H1 (cell line): Measurements from ENCODE around the gene SPINK9. TPM values are rescaled to one million over a fixed set of nuclear protein-coding genes. Genes with fewer than 3 reads are reported as not detected.

Experiments used
- CTCF ChIA-PET: fragments of 300-600 bp; sonication (Branson Sonifier 250); formaldehyde crosslinking; loops from one replicate; lab custom pipeline; 2021; ENCODE audit not compliant: partially characterized antibody; lab: Charles Lee
- POLR2A ChIA-PET: fragments of 300-600 bp; sonication (Branson Sonifier 250); formaldehyde crosslinking; loops from one replicate; lab custom pipeline; 2021; ENCODE audit warnings: inconsistent platforms; ENCODE audit not compliant: partially characterized antibody; lab: Charles Lee
- DNase-seq, 2 experiments: peaks; one replicate each; pipeline versions ENCODE4 v3.0.0 to v3.0.0-alpha.2; 2010 to 2022; ENCODE audit warnings: low spot score in 2 of 2, low read depth in 1 of 2, mixed read lengths in 1 of 2
- FAIRE-seq: peaks from 2 replicates; lab custom pipeline; 2011; peaks lifted over from hg19 to GRCh38; lab: Jason Lieb, UNC
- H2AFZ ChIP-seq: 2 replicates; pipeline ENCODE4 v1.8.1; 2012; ENCODE audit warnings: low read length, inconsistent platforms
- H2AK5ac ChIP-seq: 2 replicates; pipeline ENCODE4 v1.6.1; 2013; ENCODE audit warnings: low read depth, low read length
- H2BK120ac ChIP-seq: replicated peaks from 2 replicates; pipeline ENCODE3; 2013; ENCODE audit warnings: low read depth, low read length, inconsistent platforms
- H2BK12ac ChIP-seq: 2 replicates; pipeline ENCODE4 v1.6.1; 2013; ENCODE audit warnings: low read depth, low read length
- H2BK15ac ChIP-seq: 2 replicates; pipeline ENCODE4 v1.6.1; 2013; ENCODE audit warnings: low read length
- H2BK20ac ChIP-seq: 2 replicates; pipeline ENCODE4 v1.6.1; 2013; ENCODE audit warnings: low read length
- H2BK5ac ChIP-seq: 2 replicates; pipeline ENCODE4 v1.6.1; 2013; ENCODE audit warnings: low read depth, low read length
- H3K14ac ChIP-seq: 2 replicates; pipeline ENCODE4 v1.6.1; 2013; ENCODE audit warnings: inconsistent platforms; ENCODE audit not compliant: insufficient read length
- H3K18ac ChIP-seq: 2 replicates; pipeline ENCODE4 v1.6.1; 2013; ENCODE audit warnings: low read length; ENCODE audit errors: extremely low read depth
- H3K23ac ChIP-seq: 2 replicates; pipeline ENCODE4 v1.6.1; 2013; ENCODE audit warnings: inconsistent platforms; ENCODE audit not compliant: insufficient read length
- H3K23me2 ChIP-seq: 2 replicates; pipeline ENCODE4 v1.6.1; 2013; ENCODE audit warnings: low read depth, low read length
- H3K27ac ChIP-seq: 2 replicates; pipeline ENCODE4 v1.6.1; 2011; ENCODE audit warnings: low read depth, low read length, inconsistent platforms
- H3K27me3 ChIP-seq, 4 experiments: replicated peaks in 1 of 4; 1 replicate in 1 of 4; 2 replicates in 3 of 4; pipeline versions ENCODE4 v1.6.1 to v1.8.1; 2011 to 2013; ENCODE audit warnings: low read length in 3 of 4, mild to moderate bottlenecking in 3 of 4, inconsistent platforms in 2 of 4, mixed read lengths in 2 of 4, moderate library complexity in 1 of 4; ENCODE audit not compliant: control insufficient read depth in 3 of 4, insufficient read depth in 3 of 4; ENCODE audit errors: extremely low read depth in 1 of 4
- H3K36me3 ChIP-seq, 4 experiments: 2 replicates each; pipeline versions ENCODE4 v1.6.1 to v1.8.1; 2011 to 2013; ENCODE audit warnings: mild to moderate bottlenecking in 4 of 4, low read length in 3 of 4, moderate library complexity in 2 of 4, control low read depth in 1 of 4, inconsistent platforms in 1 of 4; ENCODE audit not compliant: insufficient read depth in 4 of 4, control insufficient read depth in 2 of 4
- H3K4ac ChIP-seq: replicated peaks from 2 replicates; pipeline ENCODE3; 2013; ENCODE audit warnings: low read length, low read depth, mixed read lengths, inconsistent platforms; ENCODE audit not compliant: insufficient read length
- H3K4me1 ChIP-seq, 4 experiments: replicated peaks in 1 of 4; 1 replicate in 1 of 4; 2 replicates in 3 of 4; pipeline versions ENCODE4 v1.6.1 to v1.8.1; 2011 to 2013; ENCODE audit warnings: low read length in 3 of 4, inconsistent platforms in 2 of 4, mixed read lengths in 1 of 4; ENCODE audit not compliant: insufficient read depth in 4 of 4, control insufficient read depth in 3 of 4
- H3K4me2 ChIP-seq, 2 experiments: 2 replicates each; pipeline versions ENCODE4 v1.6.1 to v1.8.1; 2011 to 2013; ENCODE audit warnings: low read depth in 2 of 2, low read length in 2 of 2, control low read depth in 1 of 2, inconsistent platforms in 1 of 2, mild to moderate bottlenecking in 1 of 2; ENCODE audit not compliant: insufficient read depth in 1 of 2
- H3K4me3 ChIP-seq, 4 experiments: fragments of 200-600, 300-600 bp in 1 of 4; sonication (generic), shearing (Covaris generic), sonication (Bioruptor Twin) in 1 of 4; 2 replicates each; pipeline versions ENCODE4 v1.5.1 to v1.8.1; 2011 to 2016; ENCODE audit warnings: low read length in 4 of 4, low read depth in 3 of 4, control low read depth in 2 of 4, inconsistent platforms in 2 of 4, mild to moderate bottlenecking in 2 of 4, mixed read lengths in 1 of 4, moderate library complexity in 1 of 4; ENCODE audit not compliant: insufficient read depth in 2 of 4; ENCODE audit errors: extremely low read depth in 1 of 4
- H3K56ac ChIP-seq: replicated peaks from 2 replicates; pipeline ENCODE3; 2013; ENCODE audit warnings: low read depth, mild to moderate bottlenecking, mixed read lengths, low read length, inconsistent platforms; ENCODE audit not compliant: insufficient read length
- H3K79me1 ChIP-seq: 2 replicates; pipeline ENCODE4 v1.6.1; 2013; ENCODE audit warnings: low read depth, low read length, control low read depth
- H3K79me2 ChIP-seq, 2 experiments: 2 replicates each; pipeline versions ENCODE4 v1.6.1 to v1.8.1; 2012 to 2013; ENCODE audit warnings: low read length in 2 of 2, mild to moderate bottlenecking in 2 of 2, inconsistent platforms in 1 of 2; ENCODE audit not compliant: insufficient read depth in 2 of 2, control insufficient read depth in 1 of 2
- H3K9ac ChIP-seq, 4 experiments: replicated peaks in 1 of 4; 1 replicate in 1 of 4; 2 replicates in 3 of 4; pipeline versions ENCODE4 v1.6.1 to v1.8.1; 2011 to 2013; ENCODE audit warnings: low read depth in 3 of 4, low read length in 3 of 4, control low read depth in 2 of 4, mild to moderate bottlenecking in 2 of 4, moderate library complexity in 2 of 4, inconsistent platforms in 1 of 4; ENCODE audit errors: extremely low read depth in 1 of 4
- H3K9me3 ChIP-seq, 2 experiments: 2 replicates each; pipeline versions ENCODE4 v1.6.1 to v1.8.1; 2012 to 2013; ENCODE audit warnings: mild to moderate bottlenecking in 2 of 2, moderate library complexity in 2 of 2, control low read depth in 1 of 2, inconsistent platforms in 1 of 2, low read depth in 1 of 2, low read length in 1 of 2, mixed read lengths in 1 of 2; ENCODE audit not compliant: insufficient read depth in 2 of 2
- H4K20me1 ChIP-seq, 2 experiments: replicated peaks in 1 of 2; 2 replicates each; pipeline versions ENCODE3 to v1.8.1; 2011 to 2013; ENCODE audit warnings: inconsistent platforms in 2 of 2, low read length in 2 of 2, mild to moderate bottlenecking in 1 of 2; ENCODE audit not compliant: insufficient read depth in 2 of 2, control insufficient read depth in 1 of 2
- H4K5ac ChIP-seq: 2 replicates; pipeline ENCODE4 v1.6.1; 2013; ENCODE audit warnings: low read length, low read depth, mixed read lengths, inconsistent platforms; ENCODE audit not compliant: insufficient read length
- H4K8ac ChIP-seq: 2 replicates; pipeline ENCODE4 v1.8.0; 2013; ENCODE audit warnings: mild to moderate bottlenecking, moderate library complexity, low read length, inconsistent platforms; ENCODE audit not compliant: insufficient read depth; ENCODE audit errors: extremely low read depth
- H4K91ac ChIP-seq: replicated peaks from 2 replicates; pipeline ENCODE3; 2013; ENCODE audit warnings: low read length, mixed read lengths, inconsistent platforms; ENCODE audit not compliant: insufficient read length
- BACH1 ChIP-seq: IDR thresholded peaks from 2 replicates; pipeline ENCODE4 v1.6.1; 2012; ENCODE audit warnings: low read length, improper control_type of control experiment
- WGBS, 2 experiments: shearing (Covaris generic) in 1 of 2; methylation state at CpG; one replicate each; pipeline versions ENCODE4 v1.1.6 to v1.1.7; 2013 to 2015; ENCODE audit warnings: low lambda C conversion rate in 2 of 2, mixed read lengths in 2 of 2, inconsistent platforms in 1 of 2, low coverage in 1 of 2, missing lambda C conversion rate in 1 of 2; ENCODE audit not compliant: insufficient replicate concordance in 2 of 2, insufficient coverage in 1 of 2, insufficient read length in 1 of 2; ENCODE audit errors: extremely low coverage in 1 of 2, missing lambda C conversion rate in 1 of 2; 5-methylcytosine and 5-hydroxymethylcytosine counted together
- polyA plus RNA-seq, 7 experiments: library from polyadenylated mRNA; depleted of rRNA in 3 of 7; stranded (reverse) in 5 of 7; unstranded in 2 of 7; fragments of >200 nt in 5 of 7; fragments of 200-250 nt in 2 of 7; gene quantifications; 1 replicate in 5 of 7; 2 replicates in 1 of 7; 4 replicates in 1 of 7; pipeline versions ENCODE4 v1.2.1 to v1.2.3, GENCODE V29; 2011 to 2013; ENCODE audit warnings: missing spikeins in 2 of 7, mixed read lengths in 2 of 7
- total RNA-seq: library from RNA; stranded (reverse); fragmentation: NEBNext Ultra II Directional; extraction: Animal tissue kit (Norgen Biotek cat#: 25700); gene quantifications from 2 replicates; pipeline ENCODE4 v1.2.1, GENCODE V29; 2021

Gene SPINK9
- total and polyA plus RNA-seq, 2 of the 8 experiments (the other 6 are each of a cell fraction or from before 2014, with no cell fraction given): not detected

- Histone ChIP-seq H3K18ac (no peak overlapping the region), H2AK5ac (no peak overlapping the region), H3K23ac (no peak overlapping the region), H3K9ac (no peak overlapping the region), H2BK12ac (no peak overlapping the region), H3K79me2 (no peaks in the 10 kb centered on the region), H3K27ac (no peak overlapping the region), H4K20me1 (no peaks in the 10 kb centered on the region), H3K4ac (no peak overlapping the region), H3K36me3 (no peaks in the 10 kb centered on the region), H3K4me2 (no peak overlapping the region), H2BK5ac (no peak overlapping the region), H2BK20ac (no peak overlapping the region), H4K8ac (no peak overlapping the region), H3K79me1 (no peaks in the 10 kb centered on the region), H2AFZ (no peak overlapping the region), H2BK120ac (no peak overlapping the region), H4K91ac (no peak overlapping the region), H3K4me1 (no peaks in the 10 kb centered on the region), H3K56ac (no peak overlapping the region), H3K4me3 (no peak overlapping the region), H3K9me3 (no peaks in the 10 kb centered on the region), H3K23me2 (no peaks in the 10 kb centered on the region), H3K14ac (no peak overlapping the region), H4K5ac (no peak overlapping the region), H2BK15ac (no peak overlapping the region), H3K27me3 (no peaks in the 10 kb centered on the region)
- DNase-seq (no peak), FAIRE-seq (no peak)
- no peak for TF ChIP-seq BACH1
- ChIA-PET CTCF (interaction anchor here (0.9 to 5.2 kb wide), 4 partner anchors 14 to 193 kb away, joined by 3 to 53 read pairs (median 4); no protein-coding TSS in a partner anchor), POLR2A (no interaction called here)
- 85% methylated on average over 2 of the region's 2 CpGs; no CpG with 5 or more reads in 1 of the 2 experiments for WGBS, 2 experiments
These were observed 36.9 kb downstream of the SPINK9 start for GRCh38 chr5:148372166-148372725.
